ENCODE measurements around the gene CYTH4. TPM values are rescaled to one million over a fixed set of nuclear protein-coding genes. Genes with fewer than 3 reads are reported as not detected.
A peak's percentile ranks its signal among the peaks of the same experiment; 100 is the strongest.

The CYTH4 gene
- total and polyA plus RNA-seq, 10 of the 15 experiments (the other 5 are each of a cell fraction or from before 2014, with no cell fraction given), result 1.5 to 27.3 (median 16.9) TPM

- H3K9ac ChIP-seq (ENCODE audit: control insufficient read depth, insufficient read depth, low read length), result peak overlapping the region; percentile 98
- peak overlapping the region; percentile 96 for H3K27ac ChIP-seq (ENCODE audit: control insufficient read depth, insufficient read depth)
- BruUV-seq (replicated peaks), result no TSS peak
- ChIA-PET RAD21 (ENCODE audit: unreplicated experiment) (interaction anchor here (1.6 to 9.8 kb wide), 13 partner anchors 11 to 381 kb away, joined by 5 to 196 read pairs (median 16); partner anchors contain the start of genes CYTH4 and IL2RB), CTCF (interaction anchor here (0.6 to 12.8 kb wide), 13 partner anchors 10 to 164 kb away, joined by 3 to 265 read pairs (median 18); partner anchors contain the start of gene IL2RB), POLR2A (interaction anchor here (0.6 to 12.5 kb wide), 20 partner anchors 9 to 384 kb away, joined by 3 to 246 read pairs (median 6); partner anchors contain the start of genes CYTH4, IL2RB, MFNG and NCF4), SMC1A (ENCODE audit: uncharacterized antibody, unreplicated experiment) (interaction anchor here (0.6 to 10.3 kb wide), 16 partner anchors 11 to 123 kb away, joined by 3 to 165 read pairs (median 8); partner anchors contain the start of gene IL2RB)
- peak overlapping the region; percentile 59 for H2AFZ ChIP-seq (ENCODE audit: control insufficient read depth, low read depth, low read length)
- no peak for FAIRE-seq
- 0 out of 2 replicates have a peak, but pooled peaks cover 2% of the 10 kb centered on the region for H4K20me1 ChIP-seq (ENCODE audit: control insufficient read depth, insufficient read depth)
- H3K36me3 ChIP-seq (ENCODE audit: control insufficient read depth in 2 of 2, insufficient read depth in 2 of 2, low read length in 1 of 2), result peaks cover 21 to 24% of the 10 kb centered on the region in 2 experiments
- TF ChIP-seq NR2F1 (conservative IDR thresholded peaks at IDR 0.05) (0 out of 2 replicates have a peak, but pooled peaks have one; percentile 50), SMARCA5 (IDR thresholded peaks at IDR 0.05) (peak; percentile 89), POLR2AphosphoS5 (IDR thresholded peaks at IDR 0.05; ENCODE audit: low read length) (0 out of 2 replicates have a peak, but pooled peaks have one; percentile 19), STAT1 (conservative IDR thresholded peaks at IDR 0.05) (0 out of 2 replicates have a peak, but pooled peaks have one; percentile 45), RCOR1 (conservative IDR thresholded peaks at IDR 0.05; ENCODE audit: low read depth, low read length) (0 out of 2 replicates have a peak, but pooled peaks have one; percentile 36), DPF2 (IDR thresholded peaks at IDR 0.05) (0 out of 2 replicates have a peak, but pooled peaks have one; percentile 75), MEF2A (IDR thresholded peaks at IDR 0.05; ENCODE audit: insufficient read depth, low read depth, low read length) (no peak), EED (IDR thresholded peaks at IDR 0.05; ENCODE audit: low read depth) (peak; percentile 34; the same call in 1 of the 2 replicates), PKNOX1 (IDR thresholded peaks at IDR 0.05) (no peak), CREM (IDR thresholded peaks at IDR 0.05; ENCODE audit: low read depth) (peak; percentile 14; the same call in 1 of the 2 replicates), RELA (IDR thresholded peaks at IDR 0.05; ENCODE audit: borderline replicate concordance, partially characterized antibody) (no peak), CHD1 (IDR thresholded peaks at IDR 0.05; ENCODE audit: low read depth, low read length) (0 out of 2 replicates have a peak, but pooled peaks have one; percentile 39)
- intact Hi-C loops (cut with micrococcal nuclease; ENCODE audit: unreplicated experiment) (loop anchor here (2.0 to 5.0 kb wide), 2 partner anchors 19 to 81 kb away; no protein-coding TSS in a partner anchor), in situ Hi-C loops (cut with MboI) (no loop called here)
- ATAC-seq, result peak; percentile 9
- H3K79me2 ChIP-seq (ENCODE audit: control insufficient read depth, insufficient read depth, low read length), result peaks cover 59% of the 10 kb centered on the region
- peaks cover 55% of the 10 kb centered on the region for H3K4me1 ChIP-seq (ENCODE audit: control insufficient read depth, insufficient read depth, low read length)
- under 1% methylated on average over 12 of the region's 12 CpGs for WGBS (ENCODE audit: insufficient coverage, insufficient replicate concordance, low lambda C conversion rate, missing lambda C conversion rate)
- H3K4me3 ChIP-seq, result peak overlapping the region; percentile 91
- H3K27me3 ChIP-seq (replicated peaks in 1 of 2; ENCODE audit: control insufficient read depth in 2 of 2, insufficient read depth in 2 of 2, low read length in 1 of 2), result no peaks in the 10 kb centered on the region
- H3K9me3 ChIP-seq (replicated peaks; ENCODE audit: control insufficient read depth, insufficient read depth, low read length), result no peaks in the 10 kb centered on the region
- H3K4me2 ChIP-seq (ENCODE audit: control insufficient read depth, insufficient read depth), result peak overlapping the region; percentile 73
- no peak for DNase-seq (ENCODE audit: low read depth, low spot score)
Measured at GRCh38 chr22:37243402-37244113, 38.8 kb upstream of the CYTH4 start.

Data from GM12878 (cell line).